Upper lobe of right lung (tissue), 1 donor: ENCODE measurements around the gene FOXP1. TPM values are rescaled to one million over a fixed set of nuclear protein-coding genes. Genes with fewer than 3 reads are reported as not detected.

ENCODE experiments used
- ATAC-seq: fragments of 200-7000 bp; cut with Tn5 transposase; one replicate; pipeline ENCODE4 v1.9.1; 2020; ENCODE audit warnings: mild to moderate bottlenecking, moderate library complexity
- DNase-seq: peaks from one replicate; pipeline ENCODE4 v3.0.0-alpha.2; 2020
- H3K27ac ChIP-seq: fragments of 200-600 bp; one replicate; pipeline ENCODE4 v1.8.0; 2022
- H3K27me3 ChIP-seq: fragments of 200-600 bp; one replicate; pipeline ENCODE4 v1.8.0; 2022; ENCODE audit warnings: mild to moderate bottlenecking
- H3K36me3 ChIP-seq: fragments of 200-600 bp; one replicate; pipeline ENCODE4 v1.8.0; 2022
- H3K4me1 ChIP-seq: fragments of 200-600 bp; one replicate; pipeline ENCODE4 v1.8.0; 2022
- H3K4me3 ChIP-seq: fragments of 200-600 bp; one replicate; pipeline ENCODE4 v1.8.0; 2022; ENCODE audit warnings: mild to moderate bottlenecking
- H3K9me3 ChIP-seq: fragments of 200-600 bp; one replicate; pipeline ENCODE4 v1.8.0; 2022
- intact Hi-C: fragments of 100-400 bp; cut with DNase I; formaldehyde crosslinking; loops from one replicate; pipeline ENCODE4 v1.11.0; 2022
- total RNA-seq: library from RNA; stranded (reverse); fragmentation: NEBNext Ultra II Directional; extraction: Animal tissue kit (Norgen Biotek cat#: 25700); gene quantifications from one replicate; pipeline ENCODE4 v1.2.1, GENCODE V29; 2021
- TF ChIP-seq, protein P1 (sequence below): fragments of 200-600 bp; IDR thresholded peaks from one replicate; pipeline ENCODE4 v1.8.0; 2022; ENCODE audit warnings: antibody characterized with exemption
- donor health status: DM: no; HTN: yes; CAD: no; lungs with severe emphysema.

The FOXP1 gene
- total RNA-seq, 1 donor from 2014 or later, result 140 TPM

GRCh38 chr3:71006810-71007785, 576.4 kb downstream of the FOXP1 start:
- DNase-seq (no peak), ATAC-seq (peak; percentile 85)
- Histone ChIP-seq H3K27ac (peak overlapping the region; percentile 47), H3K4me1 (peaks cover 28% of the 10 kb centered on the region), H3K4me3 (no peak overlapping the region), H3K36me3 (no peaks in the 10 kb centered on the region), H3K9me3 (no peaks in the 10 kb centered on the region), H3K27me3 (no peaks in the 10 kb centered on the region)
- intact Hi-C loops, result no loop called here
- TF ChIP-seq, protein P1, sequence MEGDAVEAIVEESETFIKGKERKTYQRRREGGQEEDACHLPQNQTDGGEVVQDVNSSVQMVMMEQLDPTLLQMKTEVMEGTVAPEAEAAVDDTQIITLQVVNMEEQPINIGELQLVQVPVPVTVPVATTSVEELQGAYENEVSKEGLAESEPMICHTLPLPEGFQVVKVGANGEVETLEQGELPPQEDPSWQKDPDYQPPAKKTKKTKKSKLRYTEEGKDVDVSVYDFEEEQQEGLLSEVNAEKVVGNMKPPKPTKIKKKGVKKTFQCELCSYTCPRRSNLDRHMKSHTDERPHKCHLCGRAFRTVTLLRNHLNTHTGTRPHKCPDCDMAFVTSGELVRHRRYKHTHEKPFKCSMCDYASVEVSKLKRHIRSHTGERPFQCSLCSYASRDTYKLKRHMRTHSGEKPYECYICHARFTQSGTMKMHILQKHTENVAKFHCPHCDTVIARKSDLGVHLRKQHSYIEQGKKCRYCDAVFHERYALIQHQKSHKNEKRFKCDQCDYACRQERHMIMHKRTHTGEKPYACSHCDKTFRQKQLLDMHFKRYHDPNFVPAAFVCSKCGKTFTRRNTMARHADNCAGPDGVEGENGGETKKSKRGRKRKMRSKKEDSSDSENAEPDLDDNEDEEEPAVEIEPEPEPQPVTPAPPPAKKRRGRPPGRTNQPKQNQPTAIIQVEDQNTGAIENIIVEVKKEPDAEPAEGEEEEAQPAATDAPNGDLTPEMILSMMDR, result peak; percentile 47

DNA sequence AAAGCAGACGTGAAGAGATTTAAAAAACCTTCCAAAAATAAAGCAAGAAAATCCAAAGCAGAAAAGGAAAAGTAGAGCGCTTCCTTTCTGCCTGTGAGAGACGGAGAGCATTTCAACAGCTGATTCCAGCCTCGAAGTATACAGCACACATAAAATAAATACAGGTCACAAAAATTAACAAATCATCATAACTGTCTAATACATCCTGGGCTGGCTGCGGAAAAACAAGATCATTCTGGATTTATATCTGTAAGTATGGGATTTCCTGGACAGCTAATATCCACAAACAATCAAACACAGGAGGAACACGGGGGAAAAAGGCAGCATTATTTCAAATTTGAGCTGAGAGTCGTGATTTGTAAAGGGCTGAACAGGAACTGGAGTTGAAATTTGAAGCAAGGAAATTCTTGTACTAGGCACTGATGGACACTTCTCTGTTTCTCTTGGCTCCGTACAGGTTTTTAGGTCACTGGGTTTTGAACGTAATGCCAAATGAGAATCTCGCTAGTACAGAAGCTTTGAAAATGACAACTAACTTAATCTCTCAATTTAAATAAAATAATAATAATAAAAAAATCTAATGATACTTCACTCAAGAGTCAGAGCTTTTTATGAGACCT, 577.7 kb downstream of the FOXP1 start:
- DNase-seq (no peak), ATAC-seq (no peak)
- H3K36me3 ChIP-seq, result no peaks in the 10 kb centered on the region
- intact Hi-C loops, result no loop called here
- TF ChIP-seq, protein P1, result no peak
- no peaks in the 10 kb centered on the region for H3K9me3 ChIP-seq
- H3K27ac ChIP-seq, result no peak overlapping the region
- no peaks in the 10 kb centered on the region for H3K27me3 ChIP-seq
- peaks cover 28% of the 10 kb centered on the region for H3K4me1 ChIP-seq
- no peak overlapping the region for H3K4me3 ChIP-seq

DNA sequence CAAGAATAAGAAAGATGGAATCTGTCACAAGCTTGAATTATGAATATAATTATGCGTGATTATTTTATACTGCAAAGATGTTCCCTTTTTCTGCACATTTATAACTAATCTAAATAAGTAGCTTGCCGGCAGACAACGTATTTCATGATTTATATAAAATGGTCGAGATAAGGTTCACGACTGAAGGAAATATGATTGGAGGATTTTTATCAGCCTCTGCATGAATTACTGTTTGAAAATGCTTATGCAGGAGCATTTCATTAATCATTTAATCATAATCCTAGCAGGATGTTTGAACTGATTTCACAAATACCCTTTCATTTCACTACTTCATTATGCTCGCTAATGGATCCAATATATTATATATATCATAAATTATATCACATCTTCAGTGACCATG, 580.0 kb downstream of the FOXP1 start:
- TF ChIP-seq, protein P1, result no peak
- H3K27ac ChIP-seq, result no peak overlapping the region

DNA sequence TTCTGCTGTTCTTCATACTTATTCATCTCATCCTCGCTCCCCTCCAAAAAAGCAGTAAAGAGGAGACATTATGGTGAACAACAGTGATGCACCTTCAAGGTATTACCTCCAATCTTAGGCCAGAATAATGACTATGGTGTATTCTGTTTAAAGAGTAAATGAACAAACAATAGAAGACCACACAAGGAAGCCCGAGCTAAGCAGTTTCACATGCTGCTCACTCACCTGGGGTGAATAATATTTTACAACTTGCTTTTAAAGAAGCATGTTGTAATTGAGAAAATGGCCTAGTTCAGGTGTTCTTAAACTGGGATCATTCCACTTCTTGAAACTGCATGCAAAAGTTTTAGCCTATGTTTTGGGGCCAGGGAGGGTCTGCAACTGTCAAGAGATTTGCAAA, 581.2 kb downstream of the FOXP1 start:
- Histone ChIP-seq H3K27ac (no peak overlapping the region), H3K4me3 (no peak overlapping the region), H3K4me1 (peaks cover 20% of the 10 kb centered on the region), H3K36me3 (peaks cover 18% of the 10 kb centered on the region), H3K9me3 (no peaks in the 10 kb centered on the region), H3K27me3 (no peaks in the 10 kb centered on the region)
- TF ChIP-seq, protein P1, result no peak
- ATAC-seq, result no peak
- DNase-seq, result no peak
- intact Hi-C loops, result no loop called here

More for the DNA sequence above, 580.0 kb downstream of the FOXP1 start:
- intact Hi-C loops, result no loop called here
- Histone ChIP-seq H3K27me3 (no peaks in the 10 kb centered on the region), H3K9me3 (no peaks in the 10 kb centered on the region), H3K36me3 (peaks cover 7% of the 10 kb centered on the region), H3K4me1 (peaks cover 30% of the 10 kb centered on the region), H3K4me3 (no peak overlapping the region)
- ATAC-seq (no peak), DNase-seq (no peak)

DNA sequence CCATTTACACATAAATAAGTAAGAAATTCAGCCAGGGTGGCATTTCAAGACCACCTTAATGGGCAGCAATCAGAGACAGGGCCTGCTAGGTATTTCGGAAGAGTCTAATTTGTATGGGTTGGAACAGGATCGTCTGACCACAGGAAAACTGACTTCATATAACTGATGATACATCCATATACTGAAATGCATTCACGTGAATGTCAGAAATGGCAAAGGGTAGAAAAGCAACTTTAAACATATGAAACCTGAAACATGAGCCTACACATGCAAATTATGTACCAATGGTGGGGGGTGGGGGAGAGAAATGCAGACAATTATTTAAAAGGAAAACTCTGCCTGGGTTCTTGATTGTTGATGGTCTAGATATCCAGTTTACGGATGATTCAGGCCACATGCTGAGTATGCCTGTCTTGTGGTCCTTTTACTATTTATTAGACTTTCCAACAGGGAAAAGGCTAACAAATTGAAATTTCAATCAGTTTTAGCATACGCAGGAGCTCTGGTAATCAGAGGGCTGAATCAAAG, 582.2 kb downstream of the FOXP1 start:
- Histone ChIP-seq H3K27me3 (no peaks in the 10 kb centered on the region), H3K36me3 (peaks cover 27% of the 10 kb centered on the region), H3K9me3 (no peaks in the 10 kb centered on the region), H3K4me3 (no peak overlapping the region), H3K27ac (no peak overlapping the region), H3K4me1 (peaks cover 10% of the 10 kb centered on the region)
- intact Hi-C loops, result no loop called here
- TF ChIP-seq, protein P1, result no peak
- DNase-seq, result no peak
- no peak for ATAC-seq
